Measurements from ENCODE around the gene MAML2.

The MAML2 gene

DNA sequence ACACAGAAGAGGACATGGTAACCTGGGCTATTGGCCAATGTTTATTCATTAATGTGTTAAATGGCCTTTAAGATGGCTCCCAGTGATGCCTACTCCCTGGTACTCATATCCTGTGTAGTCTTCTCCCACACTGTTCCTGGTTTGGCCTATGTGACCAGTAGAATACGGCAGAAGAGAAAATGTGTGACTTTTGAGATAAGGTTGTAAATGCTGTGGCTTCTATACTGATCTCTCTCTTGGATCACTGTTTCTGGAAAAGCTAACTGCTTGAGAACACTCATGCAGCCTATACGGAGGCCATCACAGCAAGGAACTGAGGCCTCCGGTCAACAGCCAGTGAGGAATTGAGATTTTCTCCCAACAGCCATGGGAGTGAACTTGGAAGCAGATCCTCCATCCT is 24.1 kb downstream of the MAML2 start:
- TF ChIP-seq, protein P1, sequence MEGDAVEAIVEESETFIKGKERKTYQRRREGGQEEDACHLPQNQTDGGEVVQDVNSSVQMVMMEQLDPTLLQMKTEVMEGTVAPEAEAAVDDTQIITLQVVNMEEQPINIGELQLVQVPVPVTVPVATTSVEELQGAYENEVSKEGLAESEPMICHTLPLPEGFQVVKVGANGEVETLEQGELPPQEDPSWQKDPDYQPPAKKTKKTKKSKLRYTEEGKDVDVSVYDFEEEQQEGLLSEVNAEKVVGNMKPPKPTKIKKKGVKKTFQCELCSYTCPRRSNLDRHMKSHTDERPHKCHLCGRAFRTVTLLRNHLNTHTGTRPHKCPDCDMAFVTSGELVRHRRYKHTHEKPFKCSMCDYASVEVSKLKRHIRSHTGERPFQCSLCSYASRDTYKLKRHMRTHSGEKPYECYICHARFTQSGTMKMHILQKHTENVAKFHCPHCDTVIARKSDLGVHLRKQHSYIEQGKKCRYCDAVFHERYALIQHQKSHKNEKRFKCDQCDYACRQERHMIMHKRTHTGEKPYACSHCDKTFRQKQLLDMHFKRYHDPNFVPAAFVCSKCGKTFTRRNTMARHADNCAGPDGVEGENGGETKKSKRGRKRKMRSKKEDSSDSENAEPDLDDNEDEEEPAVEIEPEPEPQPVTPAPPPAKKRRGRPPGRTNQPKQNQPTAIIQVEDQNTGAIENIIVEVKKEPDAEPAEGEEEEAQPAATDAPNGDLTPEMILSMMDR (IDR thresholded peaks at IDR 0.05; ENCODE audit: insufficient read depth, low read depth, low read length, missing control alignments) = no peak
- H3K4me3 ChIP-seq (ENCODE audit: low read length) = no peak overlapping the region
- no peak for DNase-seq (ENCODE audit: low read depth)

DNA sequence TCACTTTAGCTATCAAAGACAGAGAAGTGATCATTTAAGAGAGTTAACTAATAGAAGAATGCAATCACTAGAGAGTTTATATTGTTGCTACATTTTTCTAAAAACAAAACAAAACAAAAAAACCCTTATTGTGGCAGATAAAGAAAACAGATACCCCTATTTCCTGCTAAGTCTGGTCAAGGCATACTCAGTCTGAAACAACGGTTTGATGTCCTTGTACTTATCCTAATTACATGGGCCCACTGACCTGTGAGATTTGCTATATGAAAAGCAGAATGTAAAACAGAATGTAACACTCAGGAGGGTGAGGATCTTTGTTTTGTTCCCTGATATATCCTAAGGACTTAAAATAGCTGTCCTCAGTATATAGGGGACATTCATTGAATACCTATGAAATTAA is 24.6 kb downstream of the MAML2 start:
- TF ChIP-seq, protein P1 (IDR thresholded peaks at IDR 0.05; ENCODE audit: insufficient read depth, low read depth, low read length, missing control alignments) = no peak
- DNase-seq (ENCODE audit: low read depth) = no peak
- H3K4me3 ChIP-seq (ENCODE audit: low read length) = no peak overlapping the region

DNA sequence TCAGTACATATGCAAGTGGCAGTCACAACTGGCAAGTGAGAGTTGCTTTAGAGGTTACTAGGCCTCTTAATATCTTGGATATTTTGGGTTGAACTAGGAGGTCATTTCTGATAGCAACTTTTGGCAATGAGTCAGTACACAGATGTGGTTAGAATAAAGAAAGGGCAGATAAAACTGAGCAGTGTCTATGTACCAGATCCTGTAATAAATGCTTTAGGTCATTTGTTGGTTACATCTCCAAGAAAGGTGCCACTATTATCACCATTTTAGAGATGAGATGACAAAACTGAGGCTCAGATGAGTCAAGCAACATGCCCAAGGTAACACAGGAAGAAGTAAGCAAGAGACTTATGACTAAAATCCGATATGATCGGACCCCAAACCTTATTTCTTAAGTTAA is 25.0 kb downstream of the MAML2 start:
- no peak for DNase-seq (ENCODE audit: low read depth)
- TF ChIP-seq, protein P1 (IDR thresholded peaks at IDR 0.05; ENCODE audit: insufficient read depth, low read depth, low read length, missing control alignments) = no peak
- no peak overlapping the region for H3K4me3 ChIP-seq (ENCODE audit: low read length)

DNA sequence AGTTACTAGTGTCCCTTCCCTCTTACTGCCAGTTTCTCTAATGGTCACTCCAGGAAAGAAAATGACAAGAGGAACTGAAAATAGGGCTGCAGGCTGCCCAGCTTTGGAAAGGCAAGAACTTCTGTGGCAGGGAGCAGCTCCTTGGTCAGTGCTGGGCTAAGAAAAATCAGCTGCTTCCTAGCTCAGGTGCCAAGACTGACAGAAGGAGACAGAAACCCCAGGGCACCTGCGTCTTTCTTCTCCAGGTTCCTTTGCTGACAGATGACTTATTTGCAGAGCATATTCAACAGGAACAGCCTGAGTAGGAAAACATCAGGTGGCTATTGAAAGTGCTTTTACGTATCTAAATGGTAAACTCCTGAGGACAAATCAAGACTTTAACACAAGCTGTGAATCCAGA is 25.4 kb downstream of the MAML2 start:
- no peak overlapping the region for H3K4me3 ChIP-seq (ENCODE audit: low read length)
- DNase-seq (ENCODE audit: low read depth) = no peak
- TF ChIP-seq, protein P1 (IDR thresholded peaks at IDR 0.05; ENCODE audit: insufficient read depth, low read depth, low read length, missing control alignments) = no peak

DNA sequence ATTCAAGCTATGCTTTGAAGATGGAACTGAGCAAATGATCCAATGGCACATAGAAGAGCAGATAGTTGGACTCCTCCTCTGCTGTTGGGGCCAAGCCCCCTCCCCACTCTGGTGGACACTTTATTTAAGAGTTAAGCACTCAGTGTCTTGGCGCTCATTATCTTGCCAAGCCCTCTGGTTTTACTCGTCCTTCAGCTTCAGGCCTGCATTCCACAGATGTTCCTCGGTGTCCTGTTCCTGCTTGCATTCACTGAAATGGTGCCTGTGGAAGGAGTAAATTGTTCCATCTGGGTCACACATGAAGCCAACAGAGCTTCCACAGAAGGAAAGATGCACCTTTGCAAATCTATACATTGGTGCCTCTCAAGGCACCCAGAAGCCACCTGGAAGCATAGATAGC is 26.1 kb downstream of the MAML2 start:
- H3K4me3 ChIP-seq (ENCODE audit: low read length) = no peak overlapping the region
- TF ChIP-seq, protein P1 (IDR thresholded peaks at IDR 0.05; ENCODE audit: insufficient read depth, low read depth, low read length, missing control alignments) = no peak
- DNase-seq (ENCODE audit: low read depth) = peak; percentile 60

DNA sequence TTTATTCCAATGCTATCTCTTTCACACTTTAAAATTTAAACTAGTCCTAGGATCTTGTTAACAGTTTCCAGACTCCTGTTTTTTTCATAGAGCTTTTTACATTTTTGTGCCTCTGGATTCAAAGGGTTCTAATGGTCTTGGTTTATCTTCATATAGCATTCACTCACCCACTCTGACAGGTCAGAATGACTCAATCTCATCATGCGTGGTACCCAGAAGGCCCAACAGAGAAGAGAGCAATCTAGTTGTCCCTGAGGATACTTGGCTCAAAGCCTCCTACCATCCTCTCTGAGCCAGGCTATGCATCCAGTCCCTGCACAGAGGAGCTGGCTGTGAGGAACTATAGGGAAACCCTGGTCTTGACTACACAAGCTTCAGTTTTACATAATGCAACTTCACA is 27.5 kb downstream of the MAML2 start:
- TF ChIP-seq, protein P1 (IDR thresholded peaks at IDR 0.05; ENCODE audit: insufficient read depth, low read depth, low read length, missing control alignments) = no peak
- DNase-seq (ENCODE audit: low read depth) = no peak
- no peak overlapping the region for H3K4me3 ChIP-seq (ENCODE audit: low read length)

DNA sequence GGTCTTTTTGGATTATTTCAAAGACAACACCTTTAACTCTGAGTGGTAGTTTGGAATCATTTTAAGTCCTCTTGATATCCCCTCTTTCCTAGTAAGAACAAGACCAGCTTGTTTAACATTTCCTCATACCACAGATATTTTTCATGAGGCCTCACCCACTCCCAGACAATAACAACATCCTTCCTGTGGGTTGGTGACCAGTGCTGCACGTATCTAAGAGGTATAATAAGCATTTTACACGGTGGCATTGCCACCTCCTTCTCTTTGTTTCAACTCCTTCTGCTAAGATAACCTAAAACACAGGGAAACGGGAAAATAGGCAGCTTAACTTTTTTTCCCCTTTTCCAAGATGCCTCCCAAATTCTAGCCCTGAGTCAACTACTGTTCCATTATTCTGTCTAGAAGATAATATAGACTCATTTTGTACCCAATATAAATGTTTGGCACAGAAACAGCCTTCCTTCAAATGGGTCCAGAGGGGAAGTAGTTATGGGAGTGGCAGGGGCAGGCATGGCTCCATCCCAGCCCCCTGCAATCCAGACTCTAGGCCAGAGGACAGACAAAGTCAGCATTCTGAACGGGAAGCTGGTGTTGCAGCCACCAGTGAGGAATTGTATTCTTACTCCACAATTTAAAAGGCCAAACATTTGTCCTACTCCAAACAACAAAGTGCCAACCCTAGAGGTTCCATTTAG is 28.5 kb downstream of the MAML2 start:
- no peak overlapping the region for H3K4me3 ChIP-seq (ENCODE audit: low read length)
- DNase-seq (ENCODE audit: low read depth) = peak; percentile 82
- TF ChIP-seq, protein P1 (IDR thresholded peaks at IDR 0.05; ENCODE audit: insufficient read depth, low read depth, low read length, missing control alignments) = no peak
